ENCODE measurements around the gene PPHLN1.
"Not testable (repeated sequence)": the region's sequence is repeated elsewhere in the genome, so short reads cannot be mapped to it uniquely, and the experiment has no call there.

Gene PPHLN1

GRCh38 chr12:42350021-42350407 lies 24.0 kb downstream of the PPHLN1 start:
- H3K9me3 ChIP-seq (ENCODE audit: control insufficient read depth, insufficient read depth, low read length); H3K4me3 ChIP-seq (ENCODE audit: low read depth, low read length); H3K4me1 ChIP-seq (ENCODE audit: control insufficient read depth, insufficient read depth, low read length); H3K9ac ChIP-seq (ENCODE audit: low read depth, low read length); H3K27me3 ChIP-seq (ENCODE audit: control insufficient read depth, insufficient read depth, low read length); H3K36me3 ChIP-seq (ENCODE audit: control insufficient read depth, insufficient read depth, low read length): not testable (repeated sequence)

- Histone ChIP-seq H3K9me3 (ENCODE audit: control insufficient read depth, insufficient read depth, low read length) (no peaks in the 10 kb centered on the region), H3K27me3 (ENCODE audit: control insufficient read depth, insufficient read depth, low read length) (no peaks in the 10 kb centered on the region), H3K36me3 (ENCODE audit: control insufficient read depth, insufficient read depth, low read length) (no peaks in the 10 kb centered on the region), H3K9ac (ENCODE audit: low read depth, low read length) (no peak overlapping the region), H3K4me3 (ENCODE audit: low read depth, low read length) (no peak overlapping the region), H3K4me1 (ENCODE audit: control insufficient read depth, insufficient read depth, low read length) (no peaks in the 10 kb centered on the region)
Measured at GRCh38 chr12:42356344-42356743, 30.4 kb downstream of the PPHLN1 start.

- no peak overlapping the region for H3K9ac ChIP-seq (ENCODE audit: low read depth, low read length)
- peaks cover 9% of the 10 kb centered on the region for H3K4me1 ChIP-seq (ENCODE audit: control insufficient read depth, insufficient read depth, low read length)
- H3K9me3 ChIP-seq (ENCODE audit: control insufficient read depth, insufficient read depth, low read length) = no peaks in the 10 kb centered on the region
- no peaks in the 10 kb centered on the region for H3K36me3 ChIP-seq (ENCODE audit: control insufficient read depth, insufficient read depth, low read length)
- H3K4me3 ChIP-seq (ENCODE audit: low read depth, low read length) = no peak overlapping the region
- no peaks in the 10 kb centered on the region for H3K27me3 ChIP-seq (ENCODE audit: control insufficient read depth, insufficient read depth, low read length)
Measured at GRCh38 chr12:42360747-42361403, 34.9 kb downstream of the PPHLN1 start.

GRCh38 chr12:42361909-42362646 lies 36.1 kb downstream of the PPHLN1 start:
- Histone ChIP-seq H3K36me3 (ENCODE audit: control insufficient read depth, insufficient read depth, low read length) (no peaks in the 10 kb centered on the region), H3K4me1 (ENCODE audit: control insufficient read depth, insufficient read depth, low read length) (peaks cover 9% of the 10 kb centered on the region), H3K4me3 (ENCODE audit: low read depth, low read length) (no peak overlapping the region), H3K9ac (ENCODE audit: low read depth, low read length) (no peak overlapping the region), H3K27me3 (ENCODE audit: control insufficient read depth, insufficient read depth, low read length) (no peaks in the 10 kb centered on the region), H3K9me3 (ENCODE audit: control insufficient read depth, insufficient read depth, low read length) (no peaks in the 10 kb centered on the region)

GRCh38 chr12:42362647-42363260 lies 36.8 kb downstream of the PPHLN1 start:
- no peak overlapping the region for H3K9ac ChIP-seq (ENCODE audit: low read depth, low read length)

GRCh38 chr12:42364692-42365091 lies 38.7 kb downstream of the PPHLN1 start:
- Histone ChIP-seq H3K9me3 (ENCODE audit: control insufficient read depth, insufficient read depth, low read length) (no peaks in the 10 kb centered on the region), H3K9ac (ENCODE audit: low read depth, low read length) (no peak overlapping the region), H3K4me1 (ENCODE audit: control insufficient read depth, insufficient read depth, low read length) (peaks cover 18% of the 10 kb centered on the region), H3K27me3 (ENCODE audit: control insufficient read depth, insufficient read depth, low read length) (no peaks in the 10 kb centered on the region), H3K36me3 (ENCODE audit: control insufficient read depth, insufficient read depth, low read length) (no peaks in the 10 kb centered on the region), H3K4me3 (ENCODE audit: low read depth, low read length) (no peak overlapping the region)

More at GRCh38 chr12:42362647-42363260, 36.8 kb downstream of the PPHLN1 start:
- Histone ChIP-seq H3K27me3 (ENCODE audit: control insufficient read depth, insufficient read depth, low read length) (no peaks in the 10 kb centered on the region), H3K4me1 (ENCODE audit: control insufficient read depth, insufficient read depth, low read length) (peaks cover 9% of the 10 kb centered on the region), H3K4me3 (ENCODE audit: low read depth, low read length) (no peak overlapping the region), H3K9me3 (ENCODE audit: control insufficient read depth, insufficient read depth, low read length) (no peaks in the 10 kb centered on the region), H3K36me3 (ENCODE audit: control insufficient read depth, insufficient read depth, low read length) (no peaks in the 10 kb centered on the region)

GRCh38 chr12:42365486-42365885 lies 39.5 kb downstream of the PPHLN1 start:
- Histone ChIP-seq H3K9ac (ENCODE audit: low read depth, low read length) (no peak overlapping the region), H3K4me1 (ENCODE audit: control insufficient read depth, insufficient read depth, low read length) (peaks cover 24% of the 10 kb centered on the region), H3K27me3 (ENCODE audit: control insufficient read depth, insufficient read depth, low read length) (no peaks in the 10 kb centered on the region), H3K9me3 (ENCODE audit: control insufficient read depth, insufficient read depth, low read length) (no peaks in the 10 kb centered on the region), H3K36me3 (ENCODE audit: control insufficient read depth, insufficient read depth, low read length) (no peaks in the 10 kb centered on the region), H3K4me3 (ENCODE audit: low read depth, low read length) (no peak overlapping the region)

GRCh38 chr12:42370013-42370412 lies 44.0 kb downstream of the PPHLN1 start:
- Histone ChIP-seq H3K4me3 (ENCODE audit: low read depth, low read length) (no peak overlapping the region), H3K9me3 (ENCODE audit: control insufficient read depth, insufficient read depth, low read length) (no peaks in the 10 kb centered on the region), H3K9ac (ENCODE audit: low read depth, low read length) (no peak overlapping the region), H3K4me1 (ENCODE audit: control insufficient read depth, insufficient read depth, low read length) (peaks cover 28% of the 10 kb centered on the region), H3K27me3 (ENCODE audit: control insufficient read depth, insufficient read depth, low read length) (no peaks in the 10 kb centered on the region), H3K36me3 (ENCODE audit: control insufficient read depth, insufficient read depth, low read length) (no peaks in the 10 kb centered on the region)

GRCh38 chr12:42372154-42372791 lies 46.3 kb downstream of the PPHLN1 start:
- H3K9me3 ChIP-seq (ENCODE audit: control insufficient read depth, insufficient read depth, low read length) = no peaks in the 10 kb centered on the region
- no peaks in the 10 kb centered on the region for H3K27me3 ChIP-seq (ENCODE audit: control insufficient read depth, insufficient read depth, low read length)
- peaks cover under 1% of the 10 kb centered on the region for H3K36me3 ChIP-seq (ENCODE audit: control insufficient read depth, insufficient read depth, low read length)
- H3K4me3 ChIP-seq (ENCODE audit: low read depth, low read length) = no peak overlapping the region
- H3K9ac ChIP-seq (ENCODE audit: low read depth, low read length) = no peak overlapping the region
- H3K4me1 ChIP-seq (ENCODE audit: control insufficient read depth, insufficient read depth, low read length) = peaks cover 20% of the 10 kb centered on the region

- peaks cover 20% of the 10 kb centered on the region for H3K4me1 ChIP-seq (ENCODE audit: control insufficient read depth, insufficient read depth, low read length)
- no peaks in the 10 kb centered on the region for H3K27me3 ChIP-seq (ENCODE audit: control insufficient read depth, insufficient read depth, low read length)
- no peak overlapping the region for H3K9ac ChIP-seq (ENCODE audit: low read depth, low read length)
- H3K36me3 ChIP-seq (ENCODE audit: control insufficient read depth, insufficient read depth, low read length) = peaks cover 2% of the 10 kb centered on the region
- no peak overlapping the region for H3K4me3 ChIP-seq (ENCODE audit: low read depth, low read length)
- no peaks in the 10 kb centered on the region for H3K9me3 ChIP-seq (ENCODE audit: control insufficient read depth, insufficient read depth, low read length)
Measured at GRCh38 chr12:42373669-42374068, 47.7 kb downstream of the PPHLN1 start.

- no peaks in the 10 kb centered on the region for H3K27me3 ChIP-seq (ENCODE audit: control insufficient read depth, insufficient read depth, low read length)
- no peak overlapping the region for H3K4me3 ChIP-seq (ENCODE audit: low read depth, low read length)
- no peak overlapping the region for H3K9ac ChIP-seq (ENCODE audit: low read depth, low read length)
- H3K9me3 ChIP-seq (ENCODE audit: control insufficient read depth, insufficient read depth, low read length) = no peaks in the 10 kb centered on the region
- peaks cover 2% of the 10 kb centered on the region for H3K36me3 ChIP-seq (ENCODE audit: control insufficient read depth, insufficient read depth, low read length)
- H3K4me1 ChIP-seq (ENCODE audit: control insufficient read depth, insufficient read depth, low read length) = peaks cover 7% of the 10 kb centered on the region
Measured at GRCh38 chr12:42380733-42381132, 54.8 kb downstream of the PPHLN1 start.

Data from iPS-15b (cell line).